Adipose tissue (tissue), 3 donors: ENCODE data around the gene FOXO4. TPM values are rescaled to one million over a fixed set of nuclear protein-coding genes. Genes with fewer than 3 reads are reported as not detected.

Experiments
- H3K27ac ChIP-seq: one replicate; pipeline ENCODE4 v1.5.1; 2013; ENCODE audit warnings: low read depth, low read length
- WGBS, 3 donors: extraction: QIAGEN DNeasy Blood & Tissue Kit; methylation state at CpG; one replicate each; pipeline ENCODE4 v1.1.7; 2013; 5-methylcytosine and 5-hydroxymethylcytosine counted together
- polyA plus RNA-seq, 3 donors: library from polyadenylated mRNA; stranded (reverse); fragments of 200-250 nt; gene quantifications; one replicate each; pipeline ENCODE4 v1.2.3, GENCODE V29; 2013
- donor health status: healthy with polysubstance abuse.
- donor health status: Bipolar disorder and iron deficiency.
- donor health status: healthy.

FOXO4 gene
- polyA plus RNA-seq, 3 donors, result 9.1 to 26.1 (median 11.4) TPM

DNA sequence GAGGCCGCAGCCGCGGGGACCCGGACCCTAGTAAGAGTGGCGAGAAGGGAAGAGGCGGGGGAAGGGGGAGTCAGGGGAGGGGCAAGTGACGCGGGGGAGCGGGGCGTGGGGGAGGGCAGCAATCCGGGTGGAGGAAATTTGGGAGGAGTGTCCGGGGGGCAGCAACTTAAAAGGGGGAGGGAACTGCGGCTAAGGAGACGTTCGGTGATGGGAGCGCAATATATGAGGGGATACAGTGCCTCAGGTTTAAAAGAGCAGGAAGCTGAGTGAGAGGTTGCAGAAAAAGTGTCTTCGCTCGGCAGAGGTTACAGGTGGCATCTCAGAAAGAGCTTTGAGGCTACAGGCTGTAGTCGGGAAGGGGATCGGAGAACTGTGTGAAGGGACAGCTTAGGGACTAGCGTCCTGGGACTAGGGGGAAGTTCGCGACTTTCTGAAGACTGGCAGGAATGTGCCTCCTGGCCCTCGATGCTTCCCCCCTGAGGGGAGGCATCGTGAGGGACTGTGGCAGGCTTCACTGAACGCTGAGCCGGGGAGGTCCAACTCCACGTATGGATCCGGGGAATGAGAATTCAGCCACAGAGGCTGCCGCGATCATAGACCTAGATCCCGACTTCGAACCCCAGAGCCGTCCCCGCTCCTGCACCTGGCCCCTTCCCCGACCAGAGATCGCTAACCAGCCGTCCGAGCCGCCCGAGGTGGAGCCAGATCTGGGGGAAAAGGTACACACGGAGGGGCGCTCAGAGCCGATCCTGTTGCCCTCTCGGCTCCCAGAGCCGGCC is 519 bp downstream of the FOXO4 start:
- WGBS, 3 donors, result 0 to 24% (median 0%) methylated on average over 20 to 46 of the region's 46 CpGs
- no peak overlapping the region for H3K27ac ChIP-seq

DNA sequence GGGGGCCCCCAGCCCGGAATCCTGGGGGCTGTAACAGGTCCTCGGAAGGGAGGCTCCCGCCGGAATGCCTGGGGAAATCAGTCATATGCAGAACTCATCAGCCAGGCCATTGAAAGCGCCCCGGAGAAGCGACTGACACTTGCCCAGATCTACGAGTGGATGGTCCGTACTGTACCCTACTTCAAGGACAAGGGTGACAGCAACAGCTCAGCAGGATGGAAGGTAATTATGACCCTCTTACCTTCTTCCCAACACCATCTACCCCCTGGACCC is 1.0 kb downstream of the FOXO4 start:
- WGBS, 3 donors, result 2 to 37% (median 3%) methylated on average over 5 to 9 of the region's 9 CpGs
- no peak overlapping the region for H3K27ac ChIP-seq

DNA sequence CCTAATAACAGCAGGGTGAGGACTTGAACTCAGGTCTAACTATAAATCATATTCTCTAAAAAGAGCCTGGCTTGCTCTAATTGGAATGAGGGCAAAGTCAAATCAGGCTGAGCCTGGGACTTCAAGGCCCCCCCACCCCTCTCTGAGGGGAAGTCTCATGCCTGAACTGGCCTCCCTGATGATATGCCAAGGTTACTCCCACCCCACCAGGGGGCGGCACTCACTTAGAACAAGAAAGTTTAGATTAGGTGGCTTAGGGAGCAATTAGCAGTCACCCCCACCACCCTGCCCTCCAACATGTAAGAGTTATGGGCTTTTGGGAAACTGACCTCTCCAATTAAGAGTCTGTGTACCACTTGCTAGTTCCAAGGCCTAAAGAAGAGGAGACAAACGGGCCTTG is 2.7 kb downstream of the FOXO4 start:
- WGBS, 3 donors, result 18 to 26% (median 18%) methylated on average over 2 of the region's 2 CpGs
- no peak overlapping the region for H3K27ac ChIP-seq

DNA sequence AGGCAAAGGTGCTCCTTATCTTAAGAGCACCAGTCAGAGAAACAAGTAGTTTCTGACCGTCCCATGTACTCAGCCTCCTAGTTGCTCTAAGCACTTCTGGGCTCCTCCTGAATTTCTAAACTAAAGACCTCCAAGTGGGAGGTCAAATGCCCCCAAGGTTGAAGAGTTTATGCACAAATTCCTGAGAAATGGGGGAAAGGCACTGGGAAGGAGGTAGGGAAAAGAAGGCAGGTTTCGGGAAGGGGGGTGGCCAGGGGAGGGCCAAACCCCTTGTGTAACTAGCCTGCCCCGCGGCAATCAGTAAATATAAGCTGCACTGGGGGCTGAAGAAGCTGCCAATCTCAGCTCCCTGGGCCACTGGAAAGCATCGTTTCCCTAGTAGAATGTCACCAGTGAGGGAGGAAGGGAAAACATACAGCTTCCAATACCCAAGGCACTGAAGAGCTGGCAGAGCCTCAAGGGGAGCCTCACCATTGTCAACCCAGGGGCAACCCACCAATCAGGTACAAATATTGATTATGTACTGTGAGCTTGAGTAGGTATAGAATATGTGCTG is 3.4 kb downstream of the FOXO4 start:
- no peak overlapping the region for H3K27ac ChIP-seq

DNA sequence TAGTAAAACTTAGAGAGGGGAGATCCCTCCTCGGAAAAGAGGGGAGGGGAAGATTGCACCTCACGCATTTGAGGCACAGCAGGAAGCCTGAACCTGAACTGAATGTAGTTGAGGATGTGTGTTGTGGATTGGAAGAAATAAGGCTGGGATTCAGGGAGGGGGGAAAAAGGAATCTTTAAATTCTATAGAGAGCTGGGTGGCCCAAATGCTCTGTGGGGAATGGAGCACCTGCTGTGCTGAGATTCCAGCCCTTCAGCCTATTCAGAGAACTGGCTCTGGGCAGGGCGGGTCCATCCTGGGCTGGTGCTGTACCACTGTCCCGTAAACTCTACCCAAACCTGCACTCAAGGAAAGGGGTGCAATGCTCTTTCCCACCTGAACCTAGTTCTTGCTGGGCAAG is 4.1 kb downstream of the FOXO4 start:
- H3K27ac ChIP-seq, result no peak overlapping the region
- 71 to 97% (median 91%) methylated on average over 4 of the region's 4 CpGs for WGBS, 3 donors

More for the DNA sequence above, 3.4 kb downstream of the FOXO4 start:
- WGBS, 3 donors, result 60 to 78% (median 66%) methylated on average over 5 of the region's 5 CpGs

DNA sequence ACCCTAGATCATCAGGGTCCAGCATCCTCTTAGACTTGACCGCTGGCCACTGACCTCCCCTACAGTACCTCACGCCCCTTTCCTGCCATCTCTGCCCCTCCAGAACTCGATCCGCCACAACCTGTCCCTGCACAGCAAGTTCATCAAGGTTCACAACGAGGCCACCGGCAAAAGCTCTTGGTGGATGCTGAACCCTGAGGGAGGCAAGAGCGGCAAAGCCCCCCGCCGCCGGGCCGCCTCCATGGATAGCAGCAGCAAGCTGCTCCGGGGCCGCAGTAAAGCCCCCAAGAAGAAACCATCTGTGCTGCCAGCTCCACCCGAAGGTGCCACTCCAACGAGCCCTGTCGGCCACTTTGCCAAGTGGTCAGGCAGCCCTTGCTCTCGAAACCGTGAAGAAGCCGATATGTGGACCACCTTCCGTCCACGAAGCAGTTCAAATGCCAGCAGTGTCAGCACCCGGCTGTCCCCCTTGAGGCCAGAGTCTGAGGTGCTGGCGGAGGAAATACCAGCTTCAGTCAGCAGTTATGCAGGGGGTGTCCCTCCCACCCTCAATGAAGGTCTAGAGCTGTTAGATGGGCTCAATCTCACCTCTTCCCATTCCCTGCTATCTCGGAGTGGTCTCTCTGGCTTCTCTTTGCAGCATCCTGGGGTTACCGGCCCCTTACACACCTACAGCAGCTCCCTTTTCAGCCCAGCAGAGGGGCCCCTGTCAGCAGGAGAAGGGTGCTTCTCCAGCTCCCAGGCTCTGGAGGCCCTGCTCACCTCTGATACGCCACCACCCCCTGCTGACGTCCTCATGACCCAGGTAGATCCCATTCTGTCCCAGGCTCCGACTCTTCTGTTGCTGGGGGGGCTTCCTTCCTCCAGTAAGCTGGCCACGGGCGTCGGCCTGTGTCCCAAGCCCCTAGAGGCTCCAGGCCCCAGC is 5.2 kb downstream of the FOXO4 start:
- no peak overlapping the region for H3K27ac ChIP-seq
- WGBS, 3 donors, result 67 to 85% (median 85%) methylated on average over 28 to 31 of the region's 31 CpGs

DNA sequence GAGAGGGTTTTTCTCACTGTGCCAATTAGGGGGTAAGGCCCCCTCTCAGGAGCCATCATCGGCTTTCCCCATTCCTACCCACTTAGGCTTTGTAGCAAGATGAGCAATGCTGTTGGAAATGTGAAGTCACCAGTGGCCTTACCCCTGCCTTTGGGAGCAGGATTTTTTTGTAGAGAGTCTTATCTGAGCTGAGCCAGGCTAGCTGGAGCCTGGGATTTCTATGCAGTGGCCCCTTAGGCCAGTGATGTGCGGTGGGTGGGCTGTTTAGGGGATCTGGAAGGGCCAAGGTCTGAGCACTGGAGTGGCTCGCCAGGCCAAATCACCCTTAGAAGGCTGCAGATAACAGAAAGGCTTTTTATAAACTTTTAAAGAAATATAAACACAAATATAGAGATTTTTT is 6.6 kb downstream of the FOXO4 start:
- 40 to 65% (median 59%) methylated on average over 2 to 3 of the region's 3 CpGs for WGBS, 3 donors
- no peak overlapping the region for H3K27ac ChIP-seq

DNA sequence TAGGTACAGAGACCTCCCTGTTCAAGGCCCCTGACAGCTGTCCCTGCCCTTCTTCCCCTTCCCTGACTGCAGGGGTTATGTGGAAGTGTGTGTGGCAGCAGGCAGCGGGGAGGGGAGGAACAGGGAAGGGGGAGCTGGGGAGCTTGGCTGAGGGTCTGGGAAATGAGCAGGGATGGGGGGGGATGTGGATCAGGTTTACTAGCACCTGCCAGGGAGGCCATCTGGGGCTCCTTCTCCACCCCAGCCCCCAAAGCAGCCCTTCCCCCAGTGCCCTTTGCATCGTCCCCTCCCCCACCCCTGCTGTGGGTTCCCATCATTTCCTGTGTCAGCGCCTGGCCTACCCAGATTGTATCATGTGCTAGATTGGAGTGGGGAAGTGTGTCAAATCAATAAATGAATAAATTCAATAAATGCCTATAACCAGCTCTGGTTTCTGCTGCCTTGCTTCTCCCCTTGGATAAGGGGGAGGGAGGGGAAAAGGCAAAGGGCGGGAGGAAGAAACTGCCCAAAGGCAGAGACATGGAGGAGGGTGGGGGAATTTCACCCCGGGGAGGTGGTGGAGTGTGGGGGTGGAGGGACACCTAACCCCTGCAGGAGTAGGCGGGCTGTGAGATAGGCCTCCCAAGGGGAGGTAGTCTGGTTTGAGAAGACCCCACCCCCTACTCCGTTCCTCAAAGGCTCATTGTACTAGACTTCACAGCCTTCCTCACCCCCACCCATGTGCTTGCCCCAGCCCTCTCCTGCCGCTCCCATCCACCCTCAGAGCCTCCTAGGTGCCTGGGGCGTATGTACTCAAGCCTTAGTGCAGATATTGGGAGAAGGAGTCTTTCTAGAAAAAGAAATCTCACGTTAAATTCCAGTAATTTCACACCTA is 7.7 kb downstream of the FOXO4 start:
- WGBS, 3 donors, result 22 to 26% (median 23%) methylated on average over 6 to 9 of the region's 10 CpGs

DNA sequence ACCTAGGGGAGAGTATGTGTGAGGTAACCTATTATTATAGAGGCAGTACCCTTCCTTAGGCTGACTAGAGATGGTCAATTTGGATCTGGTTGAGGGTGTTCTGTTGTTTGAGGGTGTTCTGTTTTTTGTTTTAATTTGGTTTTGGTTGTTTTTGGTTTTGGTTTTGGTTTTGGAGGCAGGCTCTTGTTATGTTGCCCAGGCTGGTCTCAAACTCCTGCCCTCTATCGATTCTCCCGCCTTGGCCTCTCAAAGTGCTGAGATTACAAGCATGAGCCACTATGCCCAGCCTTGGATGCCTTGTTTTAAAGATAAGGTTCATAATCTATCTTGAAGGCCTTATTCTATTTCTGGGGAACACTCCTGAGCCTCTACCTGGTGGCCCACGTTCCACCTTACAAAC is 10.0 kb downstream of the FOXO4 start:
- 82 to 96% (median 83%) methylated on average over 3 of the region's 3 CpGs for WGBS, 3 donors
- no peak overlapping the region for H3K27ac ChIP-seq

More for the DNA sequence above, 7.7 kb downstream of the FOXO4 start:
- H3K27ac ChIP-seq, result no peak overlapping the region

DNA sequence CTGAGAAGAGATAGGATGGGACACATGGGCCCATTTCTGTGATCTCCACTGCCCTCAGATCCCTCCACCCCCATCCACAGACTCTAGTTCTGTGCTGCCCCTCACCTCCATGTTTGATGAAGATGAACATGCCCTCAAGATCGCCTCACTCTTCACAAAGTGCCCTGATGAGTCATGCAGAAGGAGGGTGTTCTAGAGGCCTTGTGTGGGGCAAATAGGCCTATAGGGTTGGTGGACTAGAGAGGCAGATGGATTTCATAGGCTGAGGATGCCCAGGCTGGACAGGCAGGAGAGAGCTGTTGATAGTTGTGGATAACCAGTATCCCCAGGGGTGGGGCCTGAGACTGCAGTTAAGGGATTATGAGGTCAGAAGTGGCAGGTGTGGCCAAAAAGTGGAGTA is 10.8 kb downstream of the FOXO4 start, which contains the start of gene CXorf65:
Gene CXorf65 (minus strand): TSS at position 314 of the 400 bp plus-strand sequence. CDS start 184 bp downstream, at position 130.
- 75 to 89% (median 79%) methylated on average over 1 of the region's 1 CpG for WGBS, 3 donors
- H3K27ac ChIP-seq, result no peak within 1 kb of the TSS

DNA sequence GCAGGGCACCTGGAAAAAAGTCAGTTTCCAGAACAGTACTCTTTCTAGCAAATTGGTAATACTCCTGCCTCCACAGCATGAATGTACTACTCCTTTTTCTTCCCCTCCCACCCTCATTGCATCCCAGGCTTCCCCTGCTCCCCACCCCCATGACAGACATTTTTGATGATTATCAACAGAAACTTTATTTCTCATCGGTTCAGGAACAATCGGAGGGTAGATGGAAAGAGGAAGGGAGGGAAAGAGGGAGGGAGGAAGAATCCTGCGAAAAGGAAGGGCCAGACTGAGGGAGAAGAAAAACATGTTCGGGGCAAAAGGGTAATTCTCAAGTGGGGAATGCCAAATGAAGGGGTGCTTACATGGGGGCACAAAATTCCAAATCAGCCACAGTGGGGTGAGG is 11.6 kb downstream of the FOXO4 start:
- WGBS, 3 donors, result 47 to 91% (median 65%) methylated on average over 4 of the region's 4 CpGs
- H3K27ac ChIP-seq, result no peak overlapping the region

DNA sequence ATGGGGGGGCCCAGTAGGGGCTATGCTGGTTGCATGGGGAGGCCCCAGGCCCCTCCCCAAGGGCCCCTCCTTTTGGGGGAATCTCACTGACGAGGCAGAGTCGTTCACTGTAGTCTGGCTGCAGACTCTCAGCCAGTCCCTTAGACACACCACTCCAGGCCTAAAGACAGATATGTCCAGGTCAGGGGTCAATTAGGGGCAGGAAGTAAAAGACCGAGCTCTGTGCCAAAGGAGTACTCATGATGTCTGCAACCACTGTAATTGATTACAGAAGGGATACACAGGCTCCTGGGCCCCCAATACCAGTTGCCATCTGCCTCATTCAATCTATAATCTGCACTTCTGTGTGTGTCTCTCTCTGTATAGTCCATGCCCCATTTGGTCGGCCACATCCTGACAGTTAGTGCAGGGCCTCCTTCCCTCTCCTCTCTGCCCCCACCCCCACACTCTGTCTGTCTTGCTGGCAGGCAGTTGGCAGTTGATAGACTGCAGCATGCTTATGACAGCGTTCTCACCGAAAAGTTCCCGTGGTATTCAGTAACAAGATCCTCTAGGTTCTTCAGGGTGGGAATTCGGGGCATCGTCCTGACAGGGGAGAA is 12.2 kb downstream of the FOXO4 start:
- H3K27ac ChIP-seq, result no peak overlapping the region
- WGBS, 3 donors, result 28 to 48% (median 45%) methylated on average over 7 to 9 of the region's 9 CpGs

DNA sequence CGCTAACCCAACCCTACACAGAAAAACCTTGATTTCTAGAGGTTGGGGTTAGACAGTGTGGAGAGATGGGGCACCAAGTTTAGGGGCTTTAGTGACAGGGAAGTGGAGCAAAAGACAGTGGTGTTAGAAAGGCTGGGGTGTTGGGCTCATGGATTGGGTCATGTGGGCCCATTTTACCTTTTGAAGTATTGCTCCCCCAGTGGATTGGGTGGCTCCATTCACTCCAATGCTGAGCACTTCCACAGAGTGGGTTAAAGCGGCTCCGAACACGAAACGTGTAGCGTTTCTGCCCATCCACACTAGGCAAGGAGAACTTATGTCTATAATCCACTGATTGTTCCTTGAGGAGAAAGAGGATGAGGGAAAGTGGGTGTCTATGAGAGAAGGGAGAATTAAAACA is 13.4 kb downstream of the FOXO4 start:
- H3K27ac ChIP-seq, result no peak overlapping the region
- WGBS, 3 donors, result 78 to 93% (median 91%) methylated on average over 6 of the region's 6 CpGs

DNA sequence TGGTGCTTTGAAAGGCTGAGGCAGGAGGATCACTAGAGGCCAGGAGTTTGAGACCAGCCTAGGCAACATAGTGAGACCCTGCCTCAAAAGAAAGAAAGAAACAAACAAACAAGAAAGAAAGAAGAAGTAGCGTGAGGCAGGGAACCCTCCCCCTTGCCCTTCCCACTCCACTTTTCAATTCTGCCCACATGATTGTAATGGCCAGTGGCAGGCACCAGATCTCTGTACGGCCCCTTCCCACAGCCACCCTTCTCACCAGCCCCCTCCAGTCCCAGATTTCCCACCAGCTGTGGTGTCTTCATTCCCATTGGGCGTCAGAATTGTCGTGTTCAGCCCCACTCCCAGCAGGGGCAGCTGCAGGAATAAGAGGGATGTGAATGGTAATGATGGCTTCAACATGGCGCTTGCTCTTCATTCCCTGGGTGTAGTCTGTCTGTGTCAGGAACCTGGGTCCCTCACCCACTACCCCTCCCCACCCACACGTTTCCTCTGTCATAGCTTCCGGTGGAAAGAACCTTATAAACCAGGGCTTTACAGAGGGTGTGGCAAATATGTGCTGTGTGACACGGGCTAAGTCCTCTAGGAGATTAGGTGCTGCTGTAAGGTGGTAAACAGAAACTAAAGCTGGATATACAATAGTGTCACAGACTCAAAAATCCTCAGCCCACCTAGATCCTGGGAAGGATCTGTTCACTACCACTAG is 15.6 kb downstream of the FOXO4 start, which contains the start of gene IL2RG:
Gene IL2RG (minus strand): TSS at position 437 of the 703 bp plus-strand sequence. CDS start 38 bp downstream, at position 399.
- H3K27ac ChIP-seq, result no peak within 1 kb of the TSS

DNA sequence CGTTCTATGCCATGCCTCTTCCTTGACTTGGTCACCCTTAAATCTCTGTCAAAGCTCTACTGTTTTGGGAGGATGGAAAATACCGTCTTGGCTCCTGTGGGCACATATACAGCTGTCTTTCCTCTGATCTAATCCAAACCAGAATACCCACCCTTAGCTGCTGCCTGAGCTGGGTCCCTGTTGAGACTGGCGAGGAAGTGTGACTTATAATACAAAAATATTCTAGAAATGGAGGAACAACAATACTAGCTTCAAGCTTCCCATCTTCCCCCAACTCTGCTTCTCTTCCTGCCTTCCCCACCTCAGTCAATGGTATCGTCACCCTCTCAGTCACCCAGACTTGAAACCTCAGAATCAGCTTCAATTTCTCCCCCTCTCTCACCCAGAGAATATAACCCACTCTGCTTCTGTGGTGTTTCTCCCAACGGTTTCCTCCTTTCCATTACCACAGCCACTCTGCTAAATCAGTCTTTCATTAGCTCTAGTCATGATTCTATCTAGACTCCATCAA is 16.3 kb downstream of the FOXO4 start:
- no peak overlapping the region for H3K27ac ChIP-seq
- WGBS, 3 donors, result 49 to 63% (median 50%) methylated on average over 5 of the region's 5 CpGs

More for the DNA sequence above, 15.6 kb downstream of the FOXO4 start, which contains the start of gene IL2RG:
- 35 to 64% (median 38%) methylated on average over 7 to 8 of the region's 8 CpGs for WGBS, 3 donors

DNA sequence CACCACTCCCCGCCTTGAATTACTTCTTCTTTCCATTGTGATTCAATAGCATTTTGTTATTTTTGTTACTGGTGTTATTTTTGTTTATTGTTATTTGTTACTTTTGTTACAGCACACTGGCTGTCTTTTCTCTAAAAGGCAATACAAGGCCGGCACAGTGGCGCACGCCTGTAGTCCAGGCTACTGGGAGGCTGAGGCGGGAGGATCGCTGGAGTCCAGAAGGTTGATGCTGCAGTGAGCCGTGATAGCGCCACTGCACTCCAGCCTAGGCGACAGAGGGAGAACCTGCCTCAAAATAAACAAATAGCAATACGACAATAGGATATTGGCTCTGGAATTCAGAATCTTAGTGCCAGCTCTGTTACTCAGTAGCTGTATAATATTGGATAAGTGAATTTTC is 21.7 kb downstream of the FOXO4 start:
- H3K27ac ChIP-seq, result no peak overlapping the region
- 66 to 88% (median 85%) methylated on average over 10 of the region's 10 CpGs for WGBS, 3 donors
